ENCODE data around the gene CNTNAP2. TPM values are rescaled to one million over a fixed set of nuclear protein-coding genes. Genes with fewer than 3 reads are reported as not detected.

The CNTNAP2 gene
- total RNA-seq, 1 experiment from 2014 or later = 64.5 TPM

DNA sequence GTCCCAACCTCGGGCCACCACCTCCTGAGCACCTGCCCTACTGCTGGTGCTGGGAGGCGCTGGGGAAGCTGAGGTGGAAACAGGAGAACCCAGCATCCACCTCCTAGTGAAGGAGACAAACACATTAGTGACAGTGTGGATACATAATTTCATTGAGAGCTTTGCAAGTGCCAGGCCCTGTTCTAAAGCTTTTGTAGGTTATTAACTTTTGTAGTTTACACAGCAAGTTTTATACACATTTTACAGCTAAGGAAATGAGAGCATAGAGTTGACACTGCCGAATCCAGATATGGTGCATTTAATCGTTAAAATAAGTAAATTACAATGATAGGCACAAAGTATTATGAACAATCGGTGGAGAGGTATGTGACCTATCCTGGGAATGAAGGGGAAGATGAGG is 2007.9 kb downstream of the CNTNAP2 start:
- Histone ChIP-seq H3K79me2 (ENCODE audit: insufficient read depth, low read length) (no peaks in the 10 kb centered on the region), H3K4me1 (ENCODE audit: insufficient read depth, low read length) (peaks cover 4% of the 10 kb centered on the region; the same call in 1 of the 2 replicates), H3K23ac (ENCODE audit: insufficient read length, low read depth, low read length) (no peak overlapping the region), H3K9me3 (ENCODE audit: control insufficient read depth, low read depth, low read length) (no peaks in the 10 kb centered on the region), H2AK5ac (ENCODE audit: insufficient read length, low read length) (no peak overlapping the region), H2BK15ac (ENCODE audit: low read depth, low read length) (no peak overlapping the region), H3K4me2 (ENCODE audit: insufficient read depth, insufficient read length, low read length) (no peak overlapping the region), H4K8ac (replicated peaks; ENCODE audit: insufficient read length, low read depth, low read length) (no peak overlapping the region), H3K18ac (ENCODE audit: insufficient read length, low read depth, low read length) (no peak overlapping the region), H2BK5ac (ENCODE audit: insufficient read length, low read length) (no peak overlapping the region), H3K14ac (ENCODE audit: insufficient read depth, low read length) (no peak overlapping the region), H3K9ac (ENCODE audit: extremely low read depth, insufficient read length, low read length) (no peak overlapping the region), H4K5ac (ENCODE audit: insufficient read length, low read depth, low read length) (no peak overlapping the region), H3T11ph (ENCODE audit: low read length) (no peak overlapping the region), H3K56ac (ENCODE audit: insufficient read length, low read depth, low read length) (no peak overlapping the region), H3K27ac (ENCODE audit: insufficient read length, low read depth, low read length) (no peak overlapping the region), H3K79me1 (ENCODE audit: insufficient read depth, low read depth, low read length, poor library complexity, severe bottlenecking) (no peaks in the 10 kb centered on the region), H2BK12ac (ENCODE audit: insufficient read length, low read depth, low read length) (no peak overlapping the region), H4K91ac (ENCODE audit: insufficient read length, low read depth, low read length) (no peak overlapping the region), H3K27me3 (ENCODE audit: insufficient read depth, low read length) (no peaks in the 10 kb centered on the region), H2BK20ac (ENCODE audit: low read depth, low read length, poor library complexity, severe bottlenecking) (no peak overlapping the region), H2AFZ (ENCODE audit: low read length) (no peak overlapping the region), H2BK120ac (ENCODE audit: low read depth, low read length, poor library complexity, severe bottlenecking) (no peak overlapping the region), H4K20me1 (ENCODE audit: control insufficient read depth, insufficient read depth, insufficient read length) (no peaks in the 10 kb centered on the region), H3K4ac (ENCODE audit: low read depth, low read length) (no peak overlapping the region), H3K23me2 (ENCODE audit: insufficient read length, low read depth, low read length, poor library complexity, severe bottlenecking) (no peaks in the 10 kb centered on the region)
- no CpG with 5 or more reads among the region's 5 CpGs for WGBS (ENCODE audit: extremely low coverage, insufficient read length, low lambda C conversion rate)
- no peak for DNase-seq
- no peak overlapping the region for H3K27ac Mint-ChIP-seq
- TF ChIP-seq, protein P1, sequence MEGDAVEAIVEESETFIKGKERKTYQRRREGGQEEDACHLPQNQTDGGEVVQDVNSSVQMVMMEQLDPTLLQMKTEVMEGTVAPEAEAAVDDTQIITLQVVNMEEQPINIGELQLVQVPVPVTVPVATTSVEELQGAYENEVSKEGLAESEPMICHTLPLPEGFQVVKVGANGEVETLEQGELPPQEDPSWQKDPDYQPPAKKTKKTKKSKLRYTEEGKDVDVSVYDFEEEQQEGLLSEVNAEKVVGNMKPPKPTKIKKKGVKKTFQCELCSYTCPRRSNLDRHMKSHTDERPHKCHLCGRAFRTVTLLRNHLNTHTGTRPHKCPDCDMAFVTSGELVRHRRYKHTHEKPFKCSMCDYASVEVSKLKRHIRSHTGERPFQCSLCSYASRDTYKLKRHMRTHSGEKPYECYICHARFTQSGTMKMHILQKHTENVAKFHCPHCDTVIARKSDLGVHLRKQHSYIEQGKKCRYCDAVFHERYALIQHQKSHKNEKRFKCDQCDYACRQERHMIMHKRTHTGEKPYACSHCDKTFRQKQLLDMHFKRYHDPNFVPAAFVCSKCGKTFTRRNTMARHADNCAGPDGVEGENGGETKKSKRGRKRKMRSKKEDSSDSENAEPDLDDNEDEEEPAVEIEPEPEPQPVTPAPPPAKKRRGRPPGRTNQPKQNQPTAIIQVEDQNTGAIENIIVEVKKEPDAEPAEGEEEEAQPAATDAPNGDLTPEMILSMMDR (conservative IDR thresholded peaks at IDR 0.05) = no peak
- no peak overlapping the region for H3K4me3 Mint-ChIP-seq
- H3K4me1 Mint-ChIP-seq = peaks cover 4 to 9% of the 10 kb centered on the region in 2 experiments; a peak in 1 of 4 replicates
- no peaks in the 10 kb centered on the region; a peak in 1 of 5 replicates for H3K9me3 Mint-ChIP-seq
- 0 out of 2 replicates have a peak, but pooled peaks cover 2% of the 10 kb centered on the region for H3K27me3 Mint-ChIP-seq (ENCODE audit: low read depth)
- no peaks in the 10 kb centered on the region; a peak in 1 of 7 replicates for H3K36me3 Mint-ChIP-seq (ENCODE audit: insufficient read depth in 1 of 3, low read depth in 3 of 3)
